ENCODE measurements around the gene PHLPP2.
"Not testable (repeated sequence)": the region's sequence is repeated elsewhere in the genome, so short reads cannot be mapped to it uniquely, and the experiment has no call there.

Gene PHLPP2

DNA sequence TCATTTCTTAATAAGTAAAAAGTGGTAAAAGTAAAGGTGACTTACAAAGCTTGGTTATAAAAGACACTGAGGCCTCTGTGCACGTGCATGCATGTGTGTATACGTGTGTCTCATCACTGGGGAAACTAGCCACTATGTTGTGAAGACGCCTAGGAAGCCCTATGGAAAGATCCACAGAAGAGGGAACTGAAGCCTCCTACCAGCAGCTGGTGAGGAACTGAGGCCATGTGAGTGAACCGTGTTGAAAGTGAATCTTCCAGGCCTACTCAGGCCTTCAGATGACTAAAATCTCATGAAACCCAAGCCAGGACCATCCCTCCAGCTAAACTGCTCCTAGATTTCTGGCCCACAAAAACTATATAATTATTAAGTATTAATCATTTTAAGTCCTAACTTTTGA lies 23.7 kb downstream of the PHLPP2 start:
- Histone ChIP-seq H3K27ac (no peak overlapping the region), H3K27me3 (replicated peaks) (no peaks in the 10 kb centered on the region), H3K4me3 (ENCODE audit: low read depth, low read length) (no peak overlapping the region), H3K36me3 (replicated peaks) (peaks cover 4% of the 10 kb centered on the region)
- TF ChIP-seq, protein P1, sequence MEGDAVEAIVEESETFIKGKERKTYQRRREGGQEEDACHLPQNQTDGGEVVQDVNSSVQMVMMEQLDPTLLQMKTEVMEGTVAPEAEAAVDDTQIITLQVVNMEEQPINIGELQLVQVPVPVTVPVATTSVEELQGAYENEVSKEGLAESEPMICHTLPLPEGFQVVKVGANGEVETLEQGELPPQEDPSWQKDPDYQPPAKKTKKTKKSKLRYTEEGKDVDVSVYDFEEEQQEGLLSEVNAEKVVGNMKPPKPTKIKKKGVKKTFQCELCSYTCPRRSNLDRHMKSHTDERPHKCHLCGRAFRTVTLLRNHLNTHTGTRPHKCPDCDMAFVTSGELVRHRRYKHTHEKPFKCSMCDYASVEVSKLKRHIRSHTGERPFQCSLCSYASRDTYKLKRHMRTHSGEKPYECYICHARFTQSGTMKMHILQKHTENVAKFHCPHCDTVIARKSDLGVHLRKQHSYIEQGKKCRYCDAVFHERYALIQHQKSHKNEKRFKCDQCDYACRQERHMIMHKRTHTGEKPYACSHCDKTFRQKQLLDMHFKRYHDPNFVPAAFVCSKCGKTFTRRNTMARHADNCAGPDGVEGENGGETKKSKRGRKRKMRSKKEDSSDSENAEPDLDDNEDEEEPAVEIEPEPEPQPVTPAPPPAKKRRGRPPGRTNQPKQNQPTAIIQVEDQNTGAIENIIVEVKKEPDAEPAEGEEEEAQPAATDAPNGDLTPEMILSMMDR (IDR thresholded peaks at IDR 0.05; ENCODE audit: low read depth, low read length, missing control alignments): no peak
- in situ Hi-C loops (cut with HindIII; ENCODE audit: low pct_ligation_motif_present, low sequenced_read_pairs): no loop called here
- no peak for DNase-seq

GRCh38 chr16:71698491-71698890 lies 26.0 kb downstream of the PHLPP2 start:
- in situ Hi-C loops (cut with HindIII; ENCODE audit: low pct_ligation_motif_present, low sequenced_read_pairs): no loop called here
- H3K27me3 ChIP-seq (replicated peaks): no peaks in the 10 kb centered on the region
- no peak overlapping the region for H3K27ac ChIP-seq
- H3K4me3 ChIP-seq (ENCODE audit: low read depth, low read length): no peak overlapping the region
- no peak for DNase-seq
- H3K36me3 ChIP-seq (replicated peaks): peaks cover 4% of the 10 kb centered on the region
- TF ChIP-seq, protein P1 (IDR thresholded peaks at IDR 0.05; ENCODE audit: low read depth, low read length, missing control alignments): no peak

- DNase-seq: no peak
- Histone ChIP-seq H3K36me3 (replicated peaks) (peaks cover 6% of the 10 kb centered on the region), H3K27ac (no peak overlapping the region), H3K27me3 (replicated peaks) (no peaks in the 10 kb centered on the region), H3K4me3 (ENCODE audit: low read depth, low read length) (no peak overlapping the region)
- in situ Hi-C loops (cut with HindIII; ENCODE audit: low pct_ligation_motif_present, low sequenced_read_pairs): no loop called here
- TF ChIP-seq, protein P1 (IDR thresholded peaks at IDR 0.05; ENCODE audit: low read depth, low read length, missing control alignments): no peak
Measured at GRCh38 chr16:71693164-71693563, 31.3 kb downstream of the PHLPP2 start.

- in situ Hi-C loops (cut with HindIII; ENCODE audit: low pct_ligation_motif_present, low sequenced_read_pairs): no loop called here
- DNase-seq: no peak
- H3K4me3 ChIP-seq (ENCODE audit: low read depth, low read length): no peak overlapping the region
- peaks cover 6% of the 10 kb centered on the region for H3K36me3 ChIP-seq (replicated peaks)
- no peak overlapping the region for H3K27ac ChIP-seq
- H3K27me3 ChIP-seq (replicated peaks): no peaks in the 10 kb centered on the region
- TF ChIP-seq, protein P1 (IDR thresholded peaks at IDR 0.05; ENCODE audit: low read depth, low read length, missing control alignments): no peak
Measured at GRCh38 chr16:71689901-71690300, 34.6 kb downstream of the PHLPP2 start.

DNA sequence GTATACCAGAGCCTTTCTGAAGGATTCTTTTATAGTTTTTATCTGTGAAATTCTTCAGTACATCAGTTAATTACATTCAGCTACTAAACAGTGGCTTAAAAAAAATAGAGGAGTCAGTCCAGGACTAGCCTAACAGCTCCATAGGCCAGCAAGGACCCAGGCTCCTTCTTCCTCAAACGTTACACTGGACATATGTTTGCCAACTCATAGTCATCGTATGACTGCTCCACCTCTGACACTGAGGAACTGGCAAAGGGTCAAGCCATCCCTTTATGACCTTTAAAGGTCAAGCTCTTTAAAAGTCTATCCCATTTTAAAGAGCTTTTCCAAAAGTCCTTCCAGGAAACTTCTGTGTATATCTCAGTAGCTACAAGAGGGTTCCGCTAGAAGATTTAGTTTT lies 36.6 kb downstream of the PHLPP2 start:
- no peak overlapping the region for H3K27ac ChIP-seq
- TF ChIP-seq, protein P1 (IDR thresholded peaks at IDR 0.05; ENCODE audit: low read depth, low read length, missing control alignments): no peak
- no peaks in the 10 kb centered on the region for H3K27me3 ChIP-seq (replicated peaks)
- in situ Hi-C loops (cut with HindIII; ENCODE audit: low pct_ligation_motif_present, low sequenced_read_pairs): no loop called here
- no peak for DNase-seq
- peaks cover 6% of the 10 kb centered on the region for H3K36me3 ChIP-seq (replicated peaks)
- no peak overlapping the region for H3K4me3 ChIP-seq (ENCODE audit: low read depth, low read length)

DNA sequence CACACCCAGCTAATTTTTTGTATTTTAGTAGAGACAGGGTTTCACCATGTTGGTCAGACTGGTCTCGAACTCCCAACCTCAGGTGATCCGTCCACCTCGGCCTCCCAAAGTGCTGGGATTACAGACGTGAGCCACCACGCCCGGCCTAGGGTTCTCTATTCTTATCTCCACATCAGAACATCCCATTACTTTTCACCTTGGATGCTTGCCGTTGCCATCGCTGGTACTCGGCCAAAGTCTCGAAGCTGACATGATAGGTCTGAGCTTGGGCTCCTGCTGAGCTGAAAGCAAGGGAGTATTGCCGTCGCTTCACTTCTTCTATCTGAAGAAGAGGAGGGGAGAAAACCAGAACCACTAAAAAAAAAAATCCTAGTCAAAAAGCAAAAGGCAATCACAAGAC lies 40.2 kb downstream of the PHLPP2 start:
- H3K36me3 ChIP-seq (replicated peaks); in situ Hi-C loops (cut with HindIII; ENCODE audit: low pct_ligation_motif_present, low sequenced_read_pairs); H3K4me3 ChIP-seq (ENCODE audit: low read depth, low read length); H3K27ac ChIP-seq; H3K27me3 ChIP-seq (replicated peaks); DNase-seq: not testable (repeated sequence)

Measured in brain microvascular endothelial cell (primary cell).